Prostate gland (tissue), 2 donors: ENCODE data around the gene RAPGEF2. TPM values are rescaled to one million over a fixed set of nuclear protein-coding genes. Genes with fewer than 3 reads are reported as not detected.
"Not testable (repeated sequence)": the region's sequence is repeated elsewhere in the genome, so short reads cannot be mapped to it uniquely, and the experiment has no call there.

Experiments used
- DNase-seq: peaks from one replicate; pipeline ENCODE4 v3.0.0-alpha.2; 2019; ENCODE audit warnings: low spot score
- H3K27ac ChIP-seq, 2 donors: fragments of 200-600 bp; sonication (generic); 2 replicates each; pipeline ENCODE4 v1.5.1; 2017 to 2019
- H3K27me3 ChIP-seq: fragments of 200-600 bp; sonication (generic); replicated peaks from 2 replicates; pipeline ENCODE4 v1.5.1; 2019; ENCODE audit not compliant: insufficient read depth
- H3K36me3 ChIP-seq, 2 donors: fragments of 200-600 bp; sonication (generic); 1 replicate in 1 of 2; 2 replicates in 1 of 2; pipeline versions ENCODE4 v1.5.1 to v1.8.1; 2017 to 2019
- H3K4me1 ChIP-seq: fragments of 200-600 bp; sonication (generic); replicated peaks from 2 replicates; pipeline ENCODE4 v1.5.1; 2019
- H3K4me3 ChIP-seq, 2 donors: fragments of 200-600 bp; sonication (generic); 2 replicates each; pipeline ENCODE4 v1.5.1; 2017 to 2019
- H3K9me3 ChIP-seq: fragments of 200-600 bp; sonication (generic); 2 replicates; pipeline ENCODE4 v1.5.1; 2017
- CTCF ChIP-seq, 4 experiments: fragments of 200-600 bp in 2 of 4; fragments of 450-650 bp in 2 of 4; sonication (generic) in 2 of 4; IDR thresholded peaks; 1 replicate in 3 of 4; 2 replicates in 1 of 4; pipeline ENCODE4 v1.5.1; 2016 to 2019; ENCODE audit warnings: antibody characterized with exemption in 4 of 4, mild to moderate bottlenecking in 2 of 4, moderate library complexity in 2 of 4
- POLR2A ChIP-seq: fragments of 450-650 bp; IDR thresholded peaks from one replicate; pipeline ENCODE4 v1.6.1; 2016; ENCODE audit warnings: antibody characterized with exemption, mild to moderate bottlenecking
- POLR2AphosphoS5 ChIP-seq: sonication (generic); formaldehyde crosslinking; IDR thresholded peaks from one replicate; pipeline ENCODE4 v1.6.1; 2017; ENCODE audit warnings: antibody characterized with exemption
- WGBS: methylation state at CpG from one replicate; pipeline ENCODE4 v1.1.5; 2018; 5-methylcytosine and 5-hydroxymethylcytosine counted together
- intact Hi-C: fragments of 100-400 bp; cut with DNase I; formaldehyde crosslinking; loops from one replicate; pipeline ENCODE4 v1.14.2; 2022
- total RNA-seq, 2 donors: library from RNA; depleted of rRNA; stranded (reverse); fragments of >200 nt; gene quantifications; one replicate each; pipeline ENCODE4 v1.1.0, GENCODE V29; 2016

The RAPGEF2 gene
- total RNA-seq, 2 donors from 2014 or later = 29.2 to 29.5 TPM

- no peak for DNase-seq
- H3K27me3 ChIP-seq = no peaks in the 10 kb centered on the region
- no peaks in the 10 kb centered on the region for H3K4me1 ChIP-seq
- no peaks in the 10 kb centered on the region for H3K36me3 ChIP-seq
- intact Hi-C loops = no loop called here
- no peak overlapping the region for H3K4me3 ChIP-seq
- no peak overlapping the region for H3K27ac ChIP-seq
- no peak for TF ChIP-seq POLR2A
- no peak for TF ChIP-seq POLR2AphosphoS5
- no peak for TF ChIP-seq CTCF (IDR thresholded peaks at IDR 0.05)
- WGBS = 77% methylated on average over 4 of the region's 4 CpGs
- H3K9me3 ChIP-seq = no peaks in the 10 kb centered on the region
Measured at GRCh38 chr4:159155119-159155518, 52.2 kb downstream of the RAPGEF2 start.

- H3K27me3 ChIP-seq = no peaks in the 10 kb centered on the region
- TF ChIP-seq CTCF (IDR thresholded peaks at IDR 0.05) (no peak), POLR2A (no peak), POLR2AphosphoS5 (no peak)
- H3K36me3 ChIP-seq = no peaks in the 10 kb centered on the region
- no peak overlapping the region for H3K4me3 ChIP-seq
- DNase-seq = no peak
- intact Hi-C loops = no loop called here
- no peaks in the 10 kb centered on the region for H3K9me3 ChIP-seq
- H3K4me1 ChIP-seq = no peaks in the 10 kb centered on the region
- H3K27ac ChIP-seq = no peak overlapping the region
Measured at GRCh38 chr4:159158083-159158617, 55.3 kb downstream of the RAPGEF2 start.

GRCh38 chr4:159158985-159159384 lies 56.1 kb downstream of the RAPGEF2 start:
- TF ChIP-seq CTCF (IDR thresholded peaks at IDR 0.05) (no peak), POLR2A (no peak), POLR2AphosphoS5 (no peak)
- H3K27me3 ChIP-seq = no peaks in the 10 kb centered on the region
- H3K4me1 ChIP-seq = no peaks in the 10 kb centered on the region
- WGBS = 71% methylated on average over 5 of the region's 5 CpGs
- intact Hi-C loops = no loop called here
- no peak for DNase-seq
- H3K27ac ChIP-seq = no peak overlapping the region
- no peaks in the 10 kb centered on the region for H3K9me3 ChIP-seq
- no peaks in the 10 kb centered on the region for H3K36me3 ChIP-seq
- H3K4me3 ChIP-seq = no peak overlapping the region

GRCh38 chr4:159159611-159160010 lies 56.7 kb downstream of the RAPGEF2 start:
- 77% methylated on average over 2 of the region's 2 CpGs for WGBS
- Histone ChIP-seq H3K36me3 (no peaks in the 10 kb centered on the region), H3K27me3 (no peaks in the 10 kb centered on the region), H3K27ac (no peak overlapping the region), H3K4me1 (no peaks in the 10 kb centered on the region), H3K9me3 (no peaks in the 10 kb centered on the region), H3K4me3 (no peak overlapping the region)
- intact Hi-C loops = no loop called here
- no peak for TF ChIP-seq POLR2AphosphoS5
- TF ChIP-seq CTCF (IDR thresholded peaks at IDR 0.05) = no peak
- TF ChIP-seq POLR2A = no peak
- no peak for DNase-seq

GRCh38 chr4:159160242-159160641 lies 57.4 kb downstream of the RAPGEF2 start:
- H3K9me3 ChIP-seq = no peaks in the 10 kb centered on the region
- no peaks in the 10 kb centered on the region for H3K4me1 ChIP-seq
- H3K4me3 ChIP-seq = no peak overlapping the region
- no peak for TF ChIP-seq CTCF (IDR thresholded peaks at IDR 0.05)
- no peak for TF ChIP-seq POLR2AphosphoS5
- no peak for TF ChIP-seq POLR2A
- 98% methylated on average over 1 of the region's 1 CpG for WGBS
- DNase-seq = no peak
- H3K36me3 ChIP-seq = no peaks in the 10 kb centered on the region
- H3K27ac ChIP-seq = no peak overlapping the region
- intact Hi-C loops = no loop called here
- H3K27me3 ChIP-seq = no peaks in the 10 kb centered on the region

- H3K27me3 ChIP-seq, H3K4me3 ChIP-seq, H3K9me3 ChIP-seq, H3K27ac ChIP-seq, H3K4me1 ChIP-seq, H3K36me3 ChIP-seq, DNase-seq, intact Hi-C loops: not testable (repeated sequence)
- 92% methylated on average over 3 of the region's 3 CpGs for WGBS
Measured at GRCh38 chr4:159161436-159161835, 58.6 kb downstream of the RAPGEF2 start.
